ENCODE results near the gene LALBA.

Gene LALBA

DNA sequence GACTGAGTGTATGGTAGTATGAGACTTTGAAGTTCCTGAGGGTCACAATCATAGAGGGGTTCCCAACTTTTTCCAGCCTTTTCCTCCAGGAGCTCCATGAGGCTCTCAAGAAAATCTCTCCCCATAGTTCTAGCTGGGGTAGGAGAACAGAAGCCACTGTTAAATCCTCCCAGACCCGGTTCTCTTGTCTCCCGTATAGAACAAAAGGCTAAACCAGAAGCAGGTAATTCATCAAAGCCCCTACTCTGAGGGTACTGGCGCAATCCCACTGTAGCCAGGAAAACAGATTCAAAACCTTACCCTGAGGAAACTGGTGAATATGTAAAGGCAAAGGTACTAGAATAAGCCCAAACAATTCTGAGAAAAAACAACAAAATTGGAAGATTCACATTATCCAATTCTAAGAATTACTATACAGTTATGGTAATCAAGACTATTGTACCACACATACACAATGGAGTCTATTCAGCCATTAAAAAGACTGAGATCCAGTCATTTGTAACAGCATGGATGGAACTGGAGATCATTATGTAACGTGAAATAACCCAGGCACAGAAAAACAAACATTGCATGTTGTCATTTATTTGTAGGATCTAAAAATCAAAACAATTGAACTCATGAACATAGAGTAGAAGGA lies 23.9 kb downstream of the LALBA start:
- Histone ChIP-seq H3K36me3 (replicated peaks) (no peaks in the 10 kb centered on the region), H3K4me3 (ENCODE audit: low read depth, low read length) (no peak overlapping the region), H3K27ac (no peak overlapping the region), H3K27me3 (replicated peaks) (no peaks in the 10 kb centered on the region)
- DNase-seq: no peak
- in situ Hi-C loops (cut with HindIII; ENCODE audit: low pct_ligation_motif_present, low sequenced_read_pairs): no loop called here
- TF ChIP-seq, protein P1, sequence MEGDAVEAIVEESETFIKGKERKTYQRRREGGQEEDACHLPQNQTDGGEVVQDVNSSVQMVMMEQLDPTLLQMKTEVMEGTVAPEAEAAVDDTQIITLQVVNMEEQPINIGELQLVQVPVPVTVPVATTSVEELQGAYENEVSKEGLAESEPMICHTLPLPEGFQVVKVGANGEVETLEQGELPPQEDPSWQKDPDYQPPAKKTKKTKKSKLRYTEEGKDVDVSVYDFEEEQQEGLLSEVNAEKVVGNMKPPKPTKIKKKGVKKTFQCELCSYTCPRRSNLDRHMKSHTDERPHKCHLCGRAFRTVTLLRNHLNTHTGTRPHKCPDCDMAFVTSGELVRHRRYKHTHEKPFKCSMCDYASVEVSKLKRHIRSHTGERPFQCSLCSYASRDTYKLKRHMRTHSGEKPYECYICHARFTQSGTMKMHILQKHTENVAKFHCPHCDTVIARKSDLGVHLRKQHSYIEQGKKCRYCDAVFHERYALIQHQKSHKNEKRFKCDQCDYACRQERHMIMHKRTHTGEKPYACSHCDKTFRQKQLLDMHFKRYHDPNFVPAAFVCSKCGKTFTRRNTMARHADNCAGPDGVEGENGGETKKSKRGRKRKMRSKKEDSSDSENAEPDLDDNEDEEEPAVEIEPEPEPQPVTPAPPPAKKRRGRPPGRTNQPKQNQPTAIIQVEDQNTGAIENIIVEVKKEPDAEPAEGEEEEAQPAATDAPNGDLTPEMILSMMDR (IDR thresholded peaks at IDR 0.05; ENCODE audit: low read depth, low read length, missing control alignments): no peak

DNA sequence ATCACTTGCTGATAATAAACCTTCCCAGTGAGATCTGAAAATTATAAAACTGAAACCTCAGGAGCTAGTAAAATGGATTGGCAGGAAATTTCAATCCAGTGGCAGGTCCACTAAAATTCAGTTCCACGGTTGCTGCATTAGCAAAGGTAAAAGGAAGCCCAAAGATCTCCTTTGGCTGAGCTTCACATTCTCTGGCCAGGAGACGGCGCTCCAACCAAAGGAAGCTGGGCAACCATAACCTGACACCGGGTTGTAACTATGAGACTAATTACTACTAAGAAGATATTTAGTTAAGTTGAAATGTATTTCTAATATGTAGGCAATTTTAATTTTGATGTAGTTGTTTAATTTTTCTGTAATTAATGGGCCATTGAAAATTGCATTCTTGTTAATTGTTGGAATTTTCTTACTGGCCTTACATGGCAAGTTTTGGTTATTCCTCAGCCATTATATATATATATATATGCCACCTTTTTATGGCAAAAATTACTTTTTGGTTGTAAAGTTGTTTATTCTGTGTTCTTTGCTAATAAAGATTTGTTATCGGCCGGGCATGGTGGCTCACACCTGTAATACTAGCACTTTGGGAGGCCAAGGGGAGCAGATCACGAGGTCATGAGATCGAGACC lies 27.4 kb downstream of the LALBA start:
- Histone ChIP-seq H3K27ac (no peak overlapping the region), H3K36me3 (replicated peaks) (no peaks in the 10 kb centered on the region), H3K4me3 (ENCODE audit: low read depth, low read length) (no peak overlapping the region), H3K27me3 (replicated peaks) (no peaks in the 10 kb centered on the region)
- DNase-seq: peak; percentile 6
- TF ChIP-seq, protein P1 (IDR thresholded peaks at IDR 0.05; ENCODE audit: low read depth, low read length, missing control alignments): no peak
- in situ Hi-C loops (cut with HindIII; ENCODE audit: low pct_ligation_motif_present, low sequenced_read_pairs): no loop called here

DNA sequence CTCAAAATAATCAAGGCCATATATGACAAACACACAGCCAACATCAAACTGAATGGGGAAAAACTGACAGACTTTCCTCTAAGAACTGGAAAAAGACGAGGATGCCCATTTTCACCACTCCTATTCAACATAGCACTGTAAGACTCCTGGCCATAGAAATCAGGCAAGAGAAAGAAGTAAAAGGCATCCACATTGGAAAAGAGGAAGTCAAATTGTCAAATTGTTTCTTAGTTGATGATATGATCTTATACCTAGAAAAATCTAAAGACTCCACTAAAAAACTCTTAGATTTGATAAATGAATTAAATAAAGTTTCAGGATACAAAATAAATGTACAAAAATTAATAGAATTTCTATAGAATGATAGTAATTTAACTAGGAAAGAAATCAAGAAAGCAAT lies 33.2 kb downstream of the LALBA start:
- in situ Hi-C loops (cut with HindIII; ENCODE audit: low pct_ligation_motif_present, low sequenced_read_pairs): no loop called here
- no peak overlapping the region for H3K4me3 ChIP-seq (ENCODE audit: low read depth, low read length)
- H3K27ac ChIP-seq: no peak overlapping the region
- H3K27me3 ChIP-seq (replicated peaks): no peaks in the 10 kb centered on the region
- no peaks in the 10 kb centered on the region for H3K36me3 ChIP-seq (replicated peaks)
- no peak for DNase-seq
- TF ChIP-seq, protein P1 (IDR thresholded peaks at IDR 0.05; ENCODE audit: low read depth, low read length, missing control alignments): no peak

DNA sequence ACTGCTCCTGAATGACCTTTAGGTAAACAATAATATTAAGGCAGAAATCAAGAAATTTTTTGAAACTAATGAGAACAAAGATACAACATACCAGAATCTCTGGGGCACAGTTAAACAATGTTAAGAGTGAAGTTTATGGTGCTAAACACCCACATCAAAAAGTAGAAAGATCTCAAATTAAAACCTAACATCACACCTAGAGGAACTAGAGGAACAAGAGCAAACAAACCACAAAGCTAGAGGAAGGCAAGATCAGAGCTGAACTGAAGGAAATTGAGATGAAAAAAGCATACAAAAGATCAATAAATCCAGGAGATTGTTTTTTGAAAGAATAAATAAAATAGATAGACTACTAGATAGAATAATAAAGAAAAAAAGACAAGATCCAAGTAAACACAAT lies 37.2 kb downstream of the LALBA start:
- in situ Hi-C loops (cut with HindIII; ENCODE audit: low pct_ligation_motif_present, low sequenced_read_pairs): no loop called here
- no peaks in the 10 kb centered on the region for H3K27me3 ChIP-seq (replicated peaks)
- no peak for DNase-seq
- H3K36me3 ChIP-seq (replicated peaks): no peaks in the 10 kb centered on the region
- H3K27ac ChIP-seq: no peak overlapping the region
- H3K4me3 ChIP-seq (ENCODE audit: low read depth, low read length): no peak overlapping the region
- TF ChIP-seq, protein P1 (IDR thresholded peaks at IDR 0.05; ENCODE audit: low read depth, low read length, missing control alignments): no peak

DNA sequence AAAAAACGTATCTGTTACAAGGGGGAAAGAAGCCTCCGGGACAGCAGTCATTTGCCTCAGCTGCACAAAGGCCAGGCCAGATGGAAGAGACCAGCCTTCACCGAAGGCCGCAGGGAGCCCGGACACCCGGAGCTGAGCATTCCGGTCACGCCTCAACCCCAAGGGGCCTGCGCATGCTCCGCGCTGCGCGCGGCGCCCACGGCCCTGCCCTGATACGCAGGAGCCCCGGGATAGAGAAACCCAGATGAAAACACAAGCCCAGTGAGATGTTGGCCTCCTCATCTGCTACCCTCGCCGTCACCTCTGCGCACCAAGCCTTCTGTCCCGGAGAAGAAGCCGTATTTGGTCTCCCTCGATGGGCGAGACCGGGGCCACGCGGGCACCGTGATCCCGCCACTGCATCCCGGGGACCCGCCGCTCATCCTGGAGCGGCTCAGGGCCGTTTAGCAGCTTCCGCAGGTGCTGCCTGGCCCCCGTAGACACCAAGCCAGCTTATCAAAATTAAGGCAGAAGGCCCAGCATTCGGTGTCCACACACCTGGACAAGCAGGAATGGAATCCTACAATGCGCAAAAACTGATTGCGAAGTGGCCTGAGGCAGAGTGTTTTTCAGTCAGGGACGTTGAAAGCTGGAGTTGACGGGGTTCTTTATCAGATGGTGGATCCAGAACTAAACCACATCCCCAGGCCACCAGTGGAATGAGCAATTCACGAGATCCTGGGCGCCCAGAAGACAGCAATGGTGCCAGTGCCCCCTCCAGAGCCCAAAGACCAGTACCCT lies 41.8 kb downstream of the LALBA start:
- H3K36me3 ChIP-seq (replicated peaks): no peaks in the 10 kb centered on the region
- H3K4me3 ChIP-seq (ENCODE audit: low read depth, low read length): no peak overlapping the region
- no peak for DNase-seq
- TF ChIP-seq, protein P1 (IDR thresholded peaks at IDR 0.05; ENCODE audit: low read depth, low read length, missing control alignments): no peak
- no peaks in the 10 kb centered on the region for H3K27me3 ChIP-seq (replicated peaks)
- H3K27ac ChIP-seq: no peak overlapping the region
- in situ Hi-C loops (cut with HindIII; ENCODE audit: low pct_ligation_motif_present, low sequenced_read_pairs): no loop called here
